GM12801 (cell line): ENCODE measurements around the gene ADIG.

ENCODE experiments used
- CTCF ChIP-seq: IDR thresholded peaks from one replicate; pipeline ENCODE4 v1.5.1; 2011; ENCODE audit warnings: control low read depth; ENCODE audit not compliant: insufficient read length; ENCODE audit errors: extremely low read depth

The ADIG gene

DNA sequence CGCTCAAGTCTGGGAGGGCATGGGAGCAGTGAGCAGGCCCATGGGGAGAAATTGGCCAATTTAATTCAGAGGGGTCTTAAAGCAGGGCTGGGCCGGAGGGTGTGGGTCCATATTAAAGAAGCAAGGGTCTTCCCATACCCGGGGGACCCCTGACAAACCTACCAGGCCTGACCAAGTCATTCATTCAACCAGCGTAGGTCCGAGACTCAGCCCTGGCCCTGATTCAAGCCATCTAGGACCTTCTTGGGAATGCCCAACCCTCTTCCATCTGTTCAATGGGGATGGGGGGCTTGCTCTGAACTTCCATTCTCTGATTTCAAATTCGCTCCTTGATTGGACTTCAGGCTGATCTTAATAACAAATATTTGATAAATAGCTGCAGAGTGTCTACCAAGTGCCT is 7.3 kb downstream of the ADIG start:
- TF ChIP-seq CTCF = no peak

DNA sequence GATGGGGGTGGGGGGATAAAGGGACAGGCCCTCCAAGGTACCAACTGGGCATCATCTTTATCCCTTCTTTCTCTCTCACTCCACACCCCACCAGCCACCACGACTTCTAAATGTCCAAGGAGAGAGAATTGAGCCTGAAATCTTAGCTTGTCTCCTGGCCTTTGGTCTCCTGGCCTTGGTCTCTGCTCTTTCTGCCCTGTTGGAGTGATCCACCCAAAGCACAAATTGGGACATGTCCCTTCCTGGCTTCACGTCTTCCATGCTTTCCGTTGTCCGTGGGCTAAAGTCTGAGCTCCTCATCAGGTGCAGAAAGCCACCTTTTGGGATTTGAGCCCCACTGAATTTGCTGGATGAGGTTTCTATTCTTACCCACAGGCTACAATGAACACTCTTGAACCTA is 8.4 kb downstream of the ADIG start:
- TF ChIP-seq CTCF = no peak

DNA sequence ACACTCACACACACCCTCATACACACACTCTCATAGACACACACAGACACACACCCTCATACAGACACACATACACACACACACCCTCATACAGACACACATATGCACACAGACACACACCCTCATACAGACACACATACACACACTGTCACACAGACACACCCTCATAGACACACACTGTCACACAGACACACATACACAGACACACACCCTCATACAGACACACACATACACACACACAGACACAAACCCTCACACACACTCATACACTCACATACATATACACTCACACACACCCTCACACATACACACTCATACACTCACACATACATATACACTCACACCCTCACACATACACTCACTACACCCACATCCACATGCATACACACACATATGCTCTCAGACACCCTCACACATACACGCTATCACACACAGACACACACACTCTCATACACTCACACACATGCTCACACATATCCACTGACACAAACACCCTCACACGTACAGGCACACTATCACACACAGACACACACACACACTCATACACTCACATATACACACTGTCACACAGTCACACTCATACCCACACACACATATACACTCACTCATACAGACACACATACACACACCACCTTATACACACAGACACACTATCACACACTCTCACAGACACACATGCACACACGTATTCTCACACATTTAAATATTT is 9.1 kb downstream of the ADIG start:
- TF ChIP-seq CTCF = no peak

DNA sequence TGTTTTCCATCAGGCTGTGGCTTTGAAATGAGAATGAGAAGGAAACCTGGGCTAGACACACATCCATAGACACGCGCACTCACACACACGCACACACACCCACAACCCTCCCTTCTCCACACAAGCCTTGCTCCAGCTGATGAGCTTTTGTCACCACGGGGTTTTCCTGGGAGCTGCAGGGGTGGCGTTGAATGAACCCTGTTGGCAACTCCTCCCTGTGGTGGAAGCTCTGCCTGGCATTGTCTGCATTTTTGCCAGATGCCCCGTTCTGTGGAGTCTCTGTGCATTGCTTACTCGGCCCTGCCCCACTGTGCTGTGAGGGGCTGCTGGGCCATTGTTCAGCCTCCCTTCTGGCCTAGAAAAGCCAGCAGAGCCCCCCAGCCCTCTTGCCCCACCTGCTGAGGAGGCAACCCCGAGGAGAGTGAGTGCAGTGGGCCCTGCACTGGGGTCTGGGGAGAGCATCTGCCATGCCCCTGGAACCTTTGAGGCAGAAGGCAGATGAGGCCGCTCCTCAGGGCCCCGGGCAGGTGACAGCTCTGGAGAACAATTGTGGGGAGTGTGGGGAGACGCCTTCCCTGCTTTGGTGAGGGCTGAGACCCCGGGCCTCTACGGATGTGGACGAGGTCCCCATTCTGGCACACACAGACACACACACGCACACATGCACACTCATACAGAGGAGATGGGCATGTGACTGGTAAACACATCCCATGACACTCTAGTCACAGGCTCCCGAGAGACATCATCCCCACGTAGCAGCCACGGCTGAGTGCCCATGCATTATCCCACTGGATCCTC is 9.9 kb downstream of the ADIG start:
- TF ChIP-seq CTCF = no peak

DNA sequence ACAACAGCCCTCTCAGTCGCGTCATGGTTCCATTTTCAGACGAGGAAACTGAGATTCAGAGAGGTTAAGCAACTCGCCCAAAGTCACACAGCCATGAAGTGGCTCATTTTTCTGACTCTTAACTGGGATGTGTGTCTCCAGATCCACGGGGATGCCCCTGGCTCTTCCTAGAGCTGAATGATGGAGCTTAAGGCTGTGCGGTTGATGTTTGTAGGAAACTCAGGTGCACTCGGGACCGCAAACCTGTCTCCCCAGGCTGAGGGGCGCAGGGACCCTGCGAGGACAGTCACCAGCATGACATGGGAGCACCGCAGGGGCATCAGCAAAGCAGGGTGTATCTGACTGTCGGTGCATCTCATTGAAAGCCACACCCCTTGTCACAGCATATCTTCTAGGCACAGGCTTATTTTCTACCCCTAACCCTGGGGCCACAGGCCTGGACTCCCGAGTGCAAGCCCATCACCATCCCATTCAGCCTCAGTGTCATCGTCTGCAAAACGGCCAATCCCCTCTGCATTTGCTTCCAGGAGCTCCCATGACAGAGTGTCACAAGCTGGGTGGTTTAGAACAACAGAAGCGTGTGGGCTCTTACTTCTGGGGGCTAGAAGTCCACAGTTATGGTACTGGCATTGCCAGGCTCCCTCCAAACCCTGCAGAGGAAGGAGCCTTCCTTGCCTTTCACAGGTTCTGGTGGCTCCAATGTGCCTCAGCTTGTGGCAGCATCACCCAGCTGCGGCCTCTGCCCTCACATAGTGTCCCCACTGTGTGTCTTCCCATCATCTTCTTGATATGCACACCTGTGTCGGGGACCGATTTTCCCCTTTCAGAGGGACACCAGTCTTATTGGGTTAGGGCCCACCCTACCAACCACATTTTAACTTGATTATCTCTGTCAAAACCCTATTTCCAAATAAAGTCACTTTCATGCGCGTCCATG is 10.7 kb downstream of the ADIG start:
- no peak for TF ChIP-seq CTCF

GRCh38 chr20:38599410-38599882 is 18.4 kb downstream of the ADIG start:
- TF ChIP-seq CTCF = no peak

DNA sequence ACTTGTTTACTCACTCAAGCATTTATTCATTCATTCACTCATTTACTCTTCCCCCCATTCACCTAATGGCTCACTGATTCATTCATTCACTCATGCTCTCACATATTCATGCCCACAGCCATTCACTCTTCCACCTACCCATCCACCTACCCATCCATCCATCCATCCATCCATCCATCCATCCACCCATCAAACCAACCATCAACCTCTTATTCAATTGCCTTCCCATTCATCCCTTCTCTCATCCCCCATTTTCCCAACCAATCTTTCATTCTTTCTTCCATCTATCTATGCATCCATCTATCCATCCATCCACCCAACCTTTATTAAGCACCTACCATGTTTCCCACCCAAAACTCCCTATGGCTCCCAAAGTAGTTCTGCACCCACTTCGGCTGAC is 19.1 kb downstream of the ADIG start:
- TF ChIP-seq CTCF = no peak
